Body of pancreas (tissue), 4 donors: Measurements from ENCODE around the gene ACLY. TPM values are rescaled to one million over a fixed set of nuclear protein-coding genes. Genes with fewer than 3 reads are reported as not detected.
A peak's percentile ranks its signal among the peaks of the same experiment; 100 is the strongest.
"Not testable (repeated sequence)": the region's sequence is repeated elsewhere in the genome, so short reads cannot be mapped to it uniquely, and the experiment has no call there.

Experiments used
- ATAC-seq: fragments of 150-250 bp; one replicate; pipeline ENCODE4 v1.9.1; 2016
- DNase-seq, 4 donors: peaks; one replicate each; pipeline ENCODE4 v3.0.0-alpha.2; 2019
- H3K27ac ChIP-seq, 4 donors: fragments of 200-600 bp; sonication (generic); 1 replicate in 3 of 4; 2 replicates in 1 of 4; pipeline versions ENCODE4 v1.5.1 to v1.6.1; 2016 to 2019; ENCODE audit warnings: mild to moderate bottlenecking in 1 of 4, mixed read lengths in 1 of 4, moderate library complexity in 1 of 4
- H3K27me3 ChIP-seq, 2 donors: fragments of 200-600 bp; sonication (generic); one replicate each; pipeline ENCODE4 v1.6.0; 2016; ENCODE audit warnings: mild to moderate bottlenecking in 1 of 2
- H3K36me3 ChIP-seq, 2 donors: fragments of 200-600 bp; sonication (generic); replicated peaks in 1 of 2; 2 replicates each; pipeline ENCODE4 v1.5.1; 2016; ENCODE audit warnings: low read depth in 2 of 2; ENCODE audit not compliant: insufficient read depth in 1 of 2
- H3K4me1 ChIP-seq: fragments of 200-600 bp; sonication (generic); one replicate; pipeline ENCODE4 v1.6.0; 2016
- H3K4me3 ChIP-seq, 2 donors: fragments of 200-600 bp; sonication (generic); 1 replicate in 1 of 2; 2 replicates in 1 of 2; pipeline ENCODE4 v1.5.1; 2016 to 2019
- H3K9me3 ChIP-seq, 3 donors: fragments of 200-600 bp; sonication (generic); 1 replicate in 2 of 3; 2 replicates in 1 of 3; pipeline ENCODE4 v1.5.1; 2016
- POLR2A ChIP-seq, 3 donors: fragments of 450-650 bp; IDR thresholded peaks; one replicate each; pipeline ENCODE4 v1.6.1; 2016; ENCODE audit warnings: antibody characterized with exemption in 3 of 3, mild to moderate bottlenecking in 2 of 3
- WGBS, 2 donors: methylation state at CpG; one replicate each; pipeline ENCODE4 v1.1.5; 2017; 5-methylcytosine and 5-hydroxymethylcytosine counted together
- intact Hi-C: fragments of 100-400 bp; cut with DNase I; formaldehyde crosslinking; loops from one replicate; pipeline ENCODE4 v1.15.1; 2023
- total RNA-seq, 2 donors: library from RNA; depleted of rRNA; stranded (reverse); fragments of >200 nt; gene quantifications; one replicate each; pipeline ENCODE4 v1.1.0, GENCODE V29; 2016
- TF ChIP-seq, protein P1 (sequence below), 7 experiments: fragments of 450-650 bp in 4 of 7; fragments of 200-600 bp in 3 of 7; sonication (generic) in 3 of 7; IDR thresholded peaks; one replicate each; pipeline ENCODE4 v1.5.1; 2016 to 2019; ENCODE audit warnings: antibody characterized with exemption in 7 of 7

ACLY gene
- total RNA-seq, 2 donors from 2014 or later: 39.2 to 59.0 TPM

GRCh38 chr17:41835800-41836549 lies 82.8 kb downstream of the ACLY start, which contains the start of gene NT5C3B:
Gene NT5C3B, minus strand, starts transcription at chr17:41836232. Its CDS starts 39 bp downstream, at chr17:41836193.
- intact Hi-C loops: no loop called here
- Histone ChIP-seq H3K9me3 (no peaks in the 10 kb centered on the region), H3K4me1 (peaks cover 18% of the 10 kb centered on the region), H3K36me3 (peaks cover 0 to 2% of the 10 kb centered on the region in 2 donors), H3K27ac (peak within 1 kb of the TSS; percentile 34 to 73 (median 68)), H3K4me3 (peak within 1 kb of the TSS; percentile 91 to 97), H3K27me3 (no peaks in the 10 kb centered on the region)
- WGBS, 2 donors: 0 to 1% methylated on average over 1 to 47 of the region's 72 CpGs
- ATAC-seq: peak; percentile 91
- TF ChIP-seq, protein P1, sequence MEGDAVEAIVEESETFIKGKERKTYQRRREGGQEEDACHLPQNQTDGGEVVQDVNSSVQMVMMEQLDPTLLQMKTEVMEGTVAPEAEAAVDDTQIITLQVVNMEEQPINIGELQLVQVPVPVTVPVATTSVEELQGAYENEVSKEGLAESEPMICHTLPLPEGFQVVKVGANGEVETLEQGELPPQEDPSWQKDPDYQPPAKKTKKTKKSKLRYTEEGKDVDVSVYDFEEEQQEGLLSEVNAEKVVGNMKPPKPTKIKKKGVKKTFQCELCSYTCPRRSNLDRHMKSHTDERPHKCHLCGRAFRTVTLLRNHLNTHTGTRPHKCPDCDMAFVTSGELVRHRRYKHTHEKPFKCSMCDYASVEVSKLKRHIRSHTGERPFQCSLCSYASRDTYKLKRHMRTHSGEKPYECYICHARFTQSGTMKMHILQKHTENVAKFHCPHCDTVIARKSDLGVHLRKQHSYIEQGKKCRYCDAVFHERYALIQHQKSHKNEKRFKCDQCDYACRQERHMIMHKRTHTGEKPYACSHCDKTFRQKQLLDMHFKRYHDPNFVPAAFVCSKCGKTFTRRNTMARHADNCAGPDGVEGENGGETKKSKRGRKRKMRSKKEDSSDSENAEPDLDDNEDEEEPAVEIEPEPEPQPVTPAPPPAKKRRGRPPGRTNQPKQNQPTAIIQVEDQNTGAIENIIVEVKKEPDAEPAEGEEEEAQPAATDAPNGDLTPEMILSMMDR (IDR thresholded peaks at IDR 0.05): no peak
- TF ChIP-seq POLR2A (IDR thresholded peaks at IDR 0.05): peak; percentile 14 to 39 (median 37)
- DNase-seq: peak; percentile 57 to 78 (median 66)

DNA sequence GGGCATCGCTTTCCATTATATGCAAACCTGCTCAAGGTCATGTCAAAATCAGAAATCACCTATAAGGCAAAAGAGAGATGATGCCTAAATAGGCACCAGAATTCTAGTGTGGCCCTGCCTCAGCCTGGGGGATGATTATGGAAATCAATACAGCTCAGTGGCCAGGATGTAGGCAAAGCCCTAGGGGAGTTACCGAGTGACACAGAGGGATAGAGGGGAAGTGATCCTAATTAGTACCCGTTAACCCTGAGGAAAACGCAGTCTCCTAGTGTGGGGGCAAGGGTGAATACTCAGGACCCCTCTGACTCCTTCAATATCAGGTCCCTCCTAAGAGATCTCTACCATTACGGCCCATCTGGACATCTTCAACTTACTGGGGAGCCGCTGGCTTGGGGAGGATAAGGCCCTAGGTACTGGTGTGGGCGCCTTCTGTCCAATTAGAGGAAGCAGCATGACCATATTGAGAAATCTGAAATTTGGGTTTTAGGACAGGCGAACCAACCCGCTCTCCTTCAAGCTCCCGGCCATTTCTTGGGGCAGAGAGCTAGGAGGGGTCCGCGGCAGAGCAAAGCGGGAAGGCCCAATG lies 83.4 kb downstream of the ACLY start:
- H3K27ac ChIP-seq: peak overlapping the region in 3 of 4 donors; percentile 68 to 73 (median 69)
- H3K9me3 ChIP-seq: no peaks in the 10 kb centered on the region
- WGBS, 2 donors: 14 to 15% methylated on average over 11 to 13 of the region's 13 CpGs
- ATAC-seq (peak; percentile 29), DNase-seq (no peak)
- peaks cover 18% of the 10 kb centered on the region for H3K4me1 ChIP-seq
- peaks cover 0 to 6% of the 10 kb centered on the region in 2 donors for H3K36me3 ChIP-seq
- intact Hi-C loops: no loop called here
- peak overlapping the region; percentile 91 to 97 for H3K4me3 ChIP-seq
- H3K27me3 ChIP-seq: no peaks in the 10 kb centered on the region
- TF ChIP-seq POLR2A (IDR thresholded peaks at IDR 0.05): no peak
- TF ChIP-seq, protein P1 (IDR thresholded peaks at IDR 0.05): no peak

GRCh38 chr17:41829961-41830360 lies 88.8 kb downstream of the ACLY start:
- H3K4me3 ChIP-seq, H3K9me3 ChIP-seq, H3K27ac ChIP-seq, H3K27me3 ChIP-seq, DNase-seq, intact Hi-C loops, H3K36me3 ChIP-seq, ATAC-seq, H3K4me1 ChIP-seq: not testable (repeated sequence)
- WGBS, 2 donors: 86% methylated on average over 10 of the region's 10 CpGs

- no peak for ATAC-seq
- TF ChIP-seq POLR2A (IDR thresholded peaks at IDR 0.05): no peak
- TF ChIP-seq, protein P1 (IDR thresholded peaks at IDR 0.05): no peak
- Histone ChIP-seq H3K4me1 (no peaks in the 10 kb centered on the region), H3K9me3 (no peaks in the 10 kb centered on the region), H3K36me3 (peaks cover 0 to 3% of the 10 kb centered on the region in 2 donors), H3K27me3 (no peaks in the 10 kb centered on the region), H3K27ac (no peak overlapping the region), H3K4me3 (no peak overlapping the region)
- intact Hi-C loops: no loop called here
- 84 to 88% methylated on average over 12 to 17 of the region's 19 CpGs for WGBS, 2 donors
- DNase-seq: no peak
Measured at GRCh38 chr17:41825175-41825845, 93.4 kb downstream of the ACLY start.

DNA sequence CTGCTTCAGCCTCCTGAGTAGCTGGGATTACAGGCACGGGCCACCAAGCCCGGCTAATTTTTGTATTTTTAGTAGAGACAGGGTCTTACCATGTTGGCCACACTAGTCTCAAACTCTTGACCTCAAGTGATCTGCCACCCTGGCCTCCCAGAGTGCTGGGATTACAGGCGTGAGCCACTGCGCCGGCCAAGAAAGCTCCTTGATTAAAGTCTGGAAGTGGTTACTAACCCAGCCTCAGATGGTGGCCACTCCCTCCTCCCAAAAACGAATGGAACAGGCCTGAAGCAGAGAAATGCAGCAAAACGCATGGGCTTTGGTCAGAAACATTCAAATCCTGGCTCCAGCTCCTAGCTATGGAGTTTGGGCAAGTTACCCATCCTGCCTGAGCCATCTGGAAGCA lies 94.7 kb downstream of the ACLY start:
- Histone ChIP-seq H3K4me3 (no peak overlapping the region), H3K9me3 (no peaks in the 10 kb centered on the region), H3K36me3 (no peaks in the 10 kb centered on the region), H3K27ac (no peak overlapping the region), H3K27me3 (no peaks in the 10 kb centered on the region), H3K4me1 (no peaks in the 10 kb centered on the region)
- WGBS, 2 donors: 68 to 71% methylated on average over 3 to 7 of the region's 7 CpGs
- DNase-seq: no peak
- intact Hi-C loops: no loop called here
- TF ChIP-seq POLR2A (IDR thresholded peaks at IDR 0.05): no peak
- TF ChIP-seq, protein P1 (IDR thresholded peaks at IDR 0.05): no peak
- ATAC-seq: no peak
